ENCODE measurements around the gene PPM1G. TPM values are rescaled to one million over a fixed set of nuclear protein-coding genes. Genes with fewer than 3 reads are reported as not detected.

The PPM1G gene
- polyA plus RNA-seq, 1 of the 3 experiments (the other 2 are of a cell fraction) = 113 TPM

DNA sequence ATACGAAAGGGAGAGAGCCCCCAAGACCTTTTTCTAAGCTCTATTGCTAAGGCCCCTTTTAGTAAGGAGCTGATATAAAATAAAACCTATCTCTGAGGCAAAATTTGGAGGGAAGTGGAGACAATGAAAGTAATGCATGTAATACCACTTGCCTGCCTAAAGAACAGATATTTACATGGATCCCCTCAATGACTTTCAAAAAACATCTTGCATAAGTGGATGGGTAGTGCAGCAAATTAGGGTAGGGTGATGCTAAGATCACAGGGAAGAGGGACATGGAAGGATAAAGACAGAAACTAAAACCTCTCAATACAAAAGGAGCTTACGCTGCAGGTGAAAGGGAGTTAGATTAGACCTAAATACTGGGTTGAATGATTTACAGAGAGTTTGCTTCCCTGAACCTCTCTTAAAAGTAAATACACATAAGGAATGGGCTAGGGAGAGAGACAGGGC lies 30.0 kb downstream of the PPM1G start:
- ChIA-PET POLR2A (interaction anchor here (1.3 to 4.4 kb wide), 6 partner anchors 8 to 249 kb away, joined by 3 to 34 read pairs (median 18); partner anchors contain the start of genes CCDC121, EIF2B4, GPN1 and GTF3C2), CTCF (interaction anchor here (1.3 to 5.7 kb wide), 4 partner anchors 9 to 304 kb away, joined by 4 to 36 read pairs (median 16); partner anchors contain the start of genes EIF2B4, PPM1G and SNX17)
- Histone ChIP-seq H3K4me3 (ENCODE audit: low read depth in 2 of 2, low read length in 1 of 2) (peak overlapping the region; percentile 80 to 86), H3K9me2 (no peaks in the 10 kb centered on the region), H2AFZ (ENCODE audit: low read depth) (no peak overlapping the region), H3K9me3 (no peaks in the 10 kb centered on the region), H4K20me1 (ENCODE audit: insufficient read depth) (peaks cover 4% of the 10 kb centered on the region; the same call in 1 of the 2 replicates), H3K9ac (peak overlapping the region; percentile 77), H3F3A (replicated peaks; ENCODE audit: insufficient read depth) (peaks cover 39% of the 10 kb centered on the region), H3K79me2 (ENCODE audit: insufficient read depth) (peaks cover 36% of the 10 kb centered on the region), H3K4me2 (peak overlapping the region; percentile 89), H3K27me3 (ENCODE audit: insufficient read depth) (no peaks in the 10 kb centered on the region), H3K27ac (ENCODE audit: low read depth in 2 of 2, low read length in 1 of 2) (peak overlapping the region; percentile 68 to 95), H3K4me1 (ENCODE audit: control insufficient read depth in 1 of 2, insufficient read depth in 2 of 2, low read depth in 1 of 2, low read length in 1 of 2) (peaks cover 15 to 58% of the 10 kb centered on the region in 2 experiments; a peak in 3 of 4 replicates), H3K36me3 (replicated peaks in 1 of 2; ENCODE audit: control insufficient read depth in 1 of 2, insufficient read depth in 2 of 2, low read length in 1 of 2) (peaks cover 49 to 79% of the 10 kb centered on the region in 2 experiments)
- peak; percentile 6; the same call in 1 of the 2 replicates for TF ChIP-seq RCOR1 (IDR thresholded peaks at IDR 0.05; ENCODE audit: low read length)
- TF ChIP-seq SMC3 (IDR thresholded peaks at IDR 0.05; ENCODE audit: low read depth, low read length) = no peak
- TF ChIP-seq PBX3 (IDR thresholded peaks at IDR 0.05) = 0 out of 2 replicates have a peak, but pooled peaks have one; percentile 2
- TF ChIP-seq GATA2 (CRISPR knock-in tag; IDR thresholded peaks at IDR 0.05) = no peak
- TF ChIP-seq MAX (IDR thresholded peaks at IDR 0.05; ENCODE audit: low read depth) = no peak
- 63% methylated on average over 2 of the region's 2 CpGs for WGBS (ENCODE audit: low lambda C conversion rate)
- no peak for DNase-seq

DNA sequence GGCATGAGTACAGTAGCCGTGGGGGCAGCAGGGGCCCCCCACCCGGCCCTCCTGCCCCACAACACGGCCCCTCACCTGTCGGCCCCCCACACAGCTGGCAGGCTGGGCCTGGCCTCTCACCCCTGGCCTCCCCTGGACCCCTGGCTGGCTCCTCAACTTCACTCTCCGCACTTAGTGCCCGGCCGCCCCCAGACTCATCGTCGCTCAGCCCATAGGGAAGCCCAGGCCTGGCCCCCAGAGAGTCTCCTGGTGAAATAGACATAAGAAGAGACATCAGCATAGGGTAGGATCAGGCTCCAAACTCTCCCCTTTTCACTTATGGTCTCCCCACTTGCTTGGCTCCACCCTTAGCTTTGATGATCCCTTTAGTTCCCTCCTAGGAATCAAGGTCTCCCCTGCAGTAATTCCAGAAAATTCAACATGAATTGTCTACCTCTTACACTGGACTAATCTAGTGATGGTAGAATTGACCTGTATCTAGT lies 30.5 kb downstream of the PPM1G start:
- POLR2A ChIA-PET = interaction anchor here (1.3 to 4.4 kb wide), 6 partner anchors 8 to 250 kb away, joined by 3 to 34 read pairs (median 18); partner anchors contain the start of genes CCDC121, EIF2B4, GPN1 and GTF3C2
- H3K4me3 ChIP-seq (ENCODE audit: low read depth in 2 of 2, low read length in 1 of 2) = peak overlapping the region; percentile 80 to 86; a peak in 3 of 4 replicates
- H3K79me2 ChIP-seq (ENCODE audit: insufficient read depth) = peaks cover 42% of the 10 kb centered on the region
- no peak for TF ChIP-seq SIN3A (IDR thresholded peaks at IDR 0.05; ENCODE audit: borderline replicate concordance, low read depth, low read length)
- TF ChIP-seq TCF12 (IDR thresholded peaks at IDR 0.05) = no peak
- no peak for TF ChIP-seq CTCF (IDR thresholded peaks at IDR 0.05)
- no peak for TF ChIP-seq SMC3 (IDR thresholded peaks at IDR 0.05; ENCODE audit: low read depth, low read length)
- TF ChIP-seq ELF1 (IDR thresholded peaks at IDR 0.05) = no peak
- no peak for TF ChIP-seq FOSL2 (IDR thresholded peaks at IDR 0.05; ENCODE audit: borderline replicate concordance, low read depth)
- no peak for TF ChIP-seq EZH2phosphoT487 (IDR thresholded peaks at IDR 0.05; ENCODE audit: borderline replicate concordance, low read depth)
- TF ChIP-seq USF1 (IDR thresholded peaks at IDR 0.05; ENCODE audit: borderline replicate concordance, low read depth) = no peak
- TF ChIP-seq TEAD4 (IDR thresholded peaks at IDR 0.05; ENCODE audit: borderline replicate concordance, insufficient read depth) = no peak
- TF ChIP-seq, protein P1, sequence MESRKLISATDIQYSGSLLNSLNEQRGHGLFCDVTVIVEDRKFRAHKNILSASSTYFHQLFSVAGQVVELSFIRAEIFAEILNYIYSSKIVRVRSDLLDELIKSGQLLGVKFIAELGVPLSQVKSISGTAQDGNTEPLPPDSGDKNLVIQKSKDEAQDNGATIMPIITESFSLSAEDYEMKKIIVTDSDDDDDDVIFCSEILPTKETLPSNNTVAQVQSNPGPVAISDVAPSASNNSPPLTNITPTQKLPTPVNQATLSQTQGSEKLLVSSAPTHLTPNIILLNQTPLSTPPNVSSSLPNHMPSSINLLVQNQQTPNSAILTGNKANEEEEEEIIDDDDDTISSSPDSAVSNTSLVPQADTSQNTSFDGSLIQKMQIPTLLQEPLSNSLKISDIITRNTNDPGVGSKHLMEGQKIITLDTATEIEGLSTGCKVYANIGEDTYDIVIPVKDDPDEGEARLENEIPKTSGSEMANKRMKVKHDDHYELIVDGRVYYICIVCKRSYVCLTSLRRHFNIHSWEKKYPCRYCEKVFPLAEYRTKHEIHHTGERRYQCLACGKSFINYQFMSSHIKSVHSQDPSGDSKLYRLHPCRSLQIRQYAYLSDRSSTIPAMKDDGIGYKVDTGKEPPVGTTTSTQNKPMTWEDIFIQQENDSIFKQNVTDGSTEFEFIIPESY (IDR thresholded peaks at IDR 0.05; ENCODE audit: borderline replicate concordance, low read depth) = no peak
- TF ChIP-seq GABPA (IDR thresholded peaks at IDR 0.05; ENCODE audit: low read depth) = no peak
- TF ChIP-seq, protein P2, sequence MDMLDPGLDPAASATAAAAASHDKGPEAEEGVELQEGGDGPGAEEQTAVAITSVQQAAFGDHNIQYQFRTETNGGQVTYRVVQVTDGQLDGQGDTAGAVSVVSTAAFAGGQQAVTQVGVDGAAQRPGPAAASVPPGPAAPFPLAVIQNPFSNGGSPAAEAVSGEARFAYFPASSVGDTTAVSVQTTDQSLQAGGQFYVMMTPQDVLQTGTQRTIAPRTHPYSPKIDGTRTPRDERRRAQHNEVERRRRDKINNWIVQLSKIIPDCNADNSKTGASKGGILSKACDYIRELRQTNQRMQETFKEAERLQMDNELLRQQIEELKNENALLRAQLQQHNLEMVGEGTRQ (IDR thresholded peaks at IDR 0.05; ENCODE audit: borderline replicate concordance, low read depth, low read length) = no peak
- TF ChIP-seq TAF1 (IDR thresholded peaks at IDR 0.05; ENCODE audit: borderline replicate concordance, low read depth, low read length) = no peak
- TF ChIP-seq POLR2AphosphoS5 (IDR thresholded peaks at IDR 0.05; ENCODE audit: low read depth, low read length) = no peak
- no peak for TF ChIP-seq RFX5 (IDR thresholded peaks at IDR 0.05; ENCODE audit: low read length)
- no peak for TF ChIP-seq FOXM1 (IDR thresholded peaks at IDR 0.05; ENCODE audit: low read depth)

More for the DNA sequence above, 30.5 kb downstream of the PPM1G start:
- peak overlapping the region; percentile 89 for H3K4me2 ChIP-seq
- H2AFZ ChIP-seq (ENCODE audit: low read depth) = no peak overlapping the region
- peak overlapping the region; percentile 77 for H3K9ac ChIP-seq
- no peak for DNase-seq
- H3K9me2 ChIP-seq = no peaks in the 10 kb centered on the region
- H3F3A ChIP-seq (replicated peaks; ENCODE audit: insufficient read depth) = peaks cover 35% of the 10 kb centered on the region
- WGBS (ENCODE audit: low lambda C conversion rate) = 87% methylated on average over 9 of the region's 9 CpGs
- peaks cover 15 to 58% of the 10 kb centered on the region in 2 experiments; a peak in 3 of 4 replicates for H3K4me1 ChIP-seq (ENCODE audit: control insufficient read depth in 1 of 2, insufficient read depth in 2 of 2, low read depth in 1 of 2, low read length in 1 of 2)
- peaks cover 49 to 79% of the 10 kb centered on the region in 2 experiments for H3K36me3 ChIP-seq (replicated peaks in 1 of 2; ENCODE audit: control insufficient read depth in 1 of 2, insufficient read depth in 2 of 2, low read length in 1 of 2)
- H3K27me3 ChIP-seq (ENCODE audit: insufficient read depth) = no peaks in the 10 kb centered on the region
- H3K27ac ChIP-seq (ENCODE audit: low read depth in 2 of 2, low read length in 1 of 2) = peak overlapping the region; percentile 68 to 95
- H3K9me3 ChIP-seq = no peaks in the 10 kb centered on the region
- H4K20me1 ChIP-seq (ENCODE audit: insufficient read depth) = peaks cover 4% of the 10 kb centered on the region; the same call in 1 of the 2 replicates
- CTCF ChIA-PET = interaction anchor here (1.3 to 5.7 kb wide), 3 partner anchors 9 to 305 kb away, joined by 4 to 36 read pairs (median 28); partner anchors contain the start of genes EIF2B4, PPM1G and SNX17
